ENCODE results near the gene SEMA4G. TPM values are rescaled to one million over a fixed set of nuclear protein-coding genes. Genes with fewer than 3 reads are reported as not detected.

The SEMA4G gene
- total RNA-seq, 1 donor from 2014 or later, result 2.1 TPM

DNA sequence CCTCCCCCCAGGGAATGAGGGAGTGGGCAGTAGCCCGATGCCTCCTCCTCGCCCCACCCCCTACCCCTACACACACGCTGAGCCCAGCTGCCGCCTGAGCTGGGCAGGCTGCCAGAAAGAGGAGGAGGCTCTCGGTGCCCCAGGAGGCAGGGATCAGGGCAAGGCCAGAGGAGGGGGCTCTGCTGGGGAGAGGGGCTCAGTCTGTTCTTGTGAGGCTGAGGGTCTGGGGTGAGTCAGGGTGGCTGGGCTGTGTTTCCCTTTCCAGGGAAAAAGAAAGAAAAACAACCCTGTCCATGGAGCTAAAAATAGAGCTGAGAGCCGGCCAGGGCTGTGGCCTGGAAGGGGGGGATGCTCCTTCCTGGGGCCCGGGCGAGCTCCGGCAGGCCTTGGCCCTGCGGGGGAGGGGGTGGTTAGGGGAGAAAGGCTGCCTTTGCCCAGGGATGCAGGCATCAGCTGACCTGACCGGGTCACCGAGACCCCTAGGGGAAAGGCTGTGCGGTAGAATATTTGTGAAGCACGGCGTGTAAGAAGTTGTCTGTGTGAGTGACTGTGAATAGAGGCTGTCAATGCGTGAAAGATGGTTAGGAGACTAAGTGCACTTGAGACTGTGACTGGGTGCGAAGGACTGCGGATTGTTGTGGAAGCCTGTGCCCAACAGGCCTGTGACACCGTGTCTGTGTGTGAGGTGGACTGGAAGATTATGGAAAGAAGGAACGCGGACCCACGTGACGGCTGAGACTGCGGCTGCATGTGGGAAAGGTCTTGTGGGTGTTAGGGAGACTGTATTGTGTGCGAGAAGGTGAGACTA is 29.1 kb downstream of the SEMA4G start:
- peaks cover 19 to 32% of the 10 kb centered on the region in 2 donors for H3K4me1 ChIP-seq
- intact Hi-C loops (cut with DNase I), result loop anchor here (1.0 to 10.0 kb wide), 7 partner anchors 15 to 819 kb away; partner anchors contain the start of genes HIF1AN, KAZALD1, OGA and SLF2
- DNase-seq (ENCODE audit: low spot score in 2 of 2), result peak; percentile 44 to 90

GRCh38 chr10:100998991-100999741 is 29.9 kb downstream of the SEMA4G start:
- Histone ChIP-seq H3K9me3 (no peaks in the 10 kb centered on the region), H3K4me3 (peak overlapping the region; percentile 79 to 92), H3K27ac (peak overlapping the region; percentile 99 to 100), H3K4me1 (peaks cover 23 to 32% of the 10 kb centered on the region in 2 donors), H3K27me3 (no peaks in the 10 kb centered on the region), H3K36me3 (peaks cover 18% of the 10 kb centered on the region in 2 donors)
- peak; percentile 27 to 89 for DNase-seq (ENCODE audit: low spot score in 2 of 2)
- intact Hi-C loops (cut with DNase I), result loop anchor here (1.0 to 10.0 kb wide), 7 partner anchors 14 to 818 kb away; partner anchors contain the start of genes HIF1AN, KAZALD1, OGA and SLF2
- TF ChIP-seq CTCF (IDR thresholded peaks at IDR 0.05), result peak; percentile 94 to 99 (median 96)

More for the DNA sequence above, 29.1 kb downstream of the SEMA4G start:
- peaks cover 14 to 16% of the 10 kb centered on the region in 2 donors for H3K36me3 ChIP-seq
- peak overlapping the region; percentile 79 to 92 for H3K4me3 ChIP-seq
- H3K27me3 ChIP-seq, result no peaks in the 10 kb centered on the region
- peak overlapping the region; percentile 99 to 100 for H3K27ac ChIP-seq
- no peaks in the 10 kb centered on the region for H3K9me3 ChIP-seq
- TF ChIP-seq CTCF (IDR thresholded peaks at IDR 0.05), result no peak

DNA sequence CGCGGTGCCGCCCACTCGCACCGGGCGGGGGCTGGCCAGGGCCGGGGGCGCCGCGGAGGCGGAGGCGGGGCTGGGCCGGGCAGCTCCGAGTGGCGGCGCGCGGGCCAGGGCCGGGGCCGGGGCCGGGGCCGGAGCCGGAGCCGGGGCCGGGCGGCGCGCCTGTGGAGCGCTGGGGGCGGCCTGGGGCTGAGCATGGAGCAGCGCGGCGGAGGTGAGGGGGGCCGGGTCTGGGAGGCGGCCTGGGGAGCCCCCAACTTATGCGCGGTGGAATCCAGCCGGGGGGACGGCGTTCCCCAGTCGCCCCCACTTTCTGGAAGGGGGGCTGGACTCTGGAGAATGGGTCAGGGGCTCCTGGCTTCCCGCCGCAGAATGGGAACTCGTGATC is 30.4 kb downstream of the SEMA4G start, which contains the start of gene LZTS2:
Gene LZTS2 (plus strand): TSS at position 67 of the 385 bp plus-strand sequence. CDS start 2,731 bp downstream, outside the sequence.
- intact Hi-C loops (cut with DNase I), result loop anchor here (2.0 to 10.0 kb wide), 6 partner anchors 43 to 1645 kb away; partner anchors contain the start of genes HIF1AN, KAZALD1, OGA and SLF2
- Histone ChIP-seq H3K36me3 (peaks cover 23 to 24% of the 10 kb centered on the region in 2 donors), H3K9me3 (no peaks in the 10 kb centered on the region), H3K4me1 (peaks cover 23 to 34% of the 10 kb centered on the region in 2 donors), H3K27me3 (no peaks in the 10 kb centered on the region), H3K4me3 (peak within 1 kb of the TSS; percentile 79 to 92), H3K27ac (peak within 1 kb of the TSS; percentile 99 to 100)
- no peak for DNase-seq (ENCODE audit: low spot score in 2 of 2)
- TF ChIP-seq CTCF (IDR thresholded peaks at IDR 0.05), result no peak

DNA sequence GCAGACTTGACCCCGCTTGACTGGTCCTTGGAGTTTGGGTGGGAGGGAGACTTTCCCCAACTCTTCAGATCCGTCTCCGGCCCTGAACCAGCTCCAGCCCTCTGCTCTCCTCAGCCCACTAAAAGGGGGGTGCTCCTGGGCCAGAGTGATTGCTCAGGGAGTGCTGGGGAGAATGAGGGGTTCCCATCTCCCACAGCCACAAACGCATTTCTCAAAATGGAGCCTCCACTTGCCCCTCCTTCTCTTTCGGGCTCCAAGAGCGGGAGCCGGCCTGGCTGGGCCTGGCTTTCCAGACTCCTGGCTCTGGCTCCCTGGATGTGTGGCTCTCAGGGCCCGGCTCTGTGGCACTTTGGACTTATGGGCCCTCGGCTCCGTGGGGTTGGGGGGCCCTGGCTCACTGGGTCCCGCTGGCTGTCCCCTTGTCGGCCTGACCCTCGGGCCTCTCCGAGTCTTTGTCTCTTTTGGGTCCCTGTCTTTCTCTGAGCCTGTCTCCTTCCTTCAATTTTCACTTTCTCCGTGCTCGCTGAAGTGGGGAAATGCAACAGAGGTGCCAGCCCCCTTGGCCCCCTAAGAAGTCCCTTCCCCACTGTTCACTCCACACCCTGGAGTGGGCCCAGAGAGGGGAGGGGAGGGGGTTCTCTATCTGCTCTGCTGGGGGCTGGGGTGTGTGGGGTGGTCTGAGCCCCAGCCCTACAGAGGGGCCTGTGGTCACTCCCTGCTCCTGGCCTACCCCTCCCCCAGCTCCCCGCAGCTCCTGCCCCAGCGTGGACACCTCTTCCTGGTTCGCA is 31.0 kb downstream of the SEMA4G start:
- peak overlapping the region; percentile 79 to 92 for H3K4me3 ChIP-seq
- H3K27ac ChIP-seq, result peak overlapping the region; percentile 99 to 100
- peaks cover 28 to 29% of the 10 kb centered on the region in 2 donors for H3K36me3 ChIP-seq
- no peaks in the 10 kb centered on the region for H3K9me3 ChIP-seq
- H3K4me1 ChIP-seq, result peaks cover 23 to 34% of the 10 kb centered on the region in 2 donors
- no peak for TF ChIP-seq CTCF (IDR thresholded peaks at IDR 0.05)
- no peak for DNase-seq (ENCODE audit: low spot score in 2 of 2)
- intact Hi-C loops (cut with DNase I), result loop anchor here (10.0 kb wide), 1 partner anchor 1644 kb away; the partner anchor contains the start of gene TRIM8
- no peaks in the 10 kb centered on the region for H3K27me3 ChIP-seq

Data from ascending aorta (tissue), 2 donors.